OCI-LY7 (cell line): Measurements from ENCODE around the gene SPRYD3. TPM values are rescaled to one million over a fixed set of nuclear protein-coding genes. Genes with fewer than 3 reads are reported as not detected.

Source experiments
- BruUV-seq: library from RNA; stranded (reverse); fragments of 400-500 nt; replicated peaks from 2 replicates; lab custom pipeline; 2021; lab: Mats Ljungman, UMichigan
- CTCF ChIA-PET: fragments of 300-600 bp; sonication (Branson Sonifier 250); formaldehyde crosslinking; loops from one replicate; lab custom pipeline; 2022; ENCODE audit warnings: antibody characterized with exemption; ENCODE audit not compliant: unreplicated experiment; lab: Charles Lee
- POLR2A ChIA-PET: fragments of 300-600 bp; sonication (Branson Sonifier 250); formaldehyde crosslinking; loops from one replicate; lab custom pipeline; 2022; ENCODE audit warnings: antibody characterized with exemption; lab: Charles Lee
- DNase-seq: peaks from one replicate; pipeline ENCODE4 v3.0.0-alpha.2; 2015; ENCODE audit warnings: low spot score
- H2AFZ ChIP-seq: fragments of 200-600 bp; sonication (generic), shearing (Covaris generic); 2 replicates; pipeline ENCODE4 v1.6.1; 2014; ENCODE audit warnings: mild to moderate bottlenecking, antibody characterized with exemption, low read length, moderate library complexity
- H3K27ac ChIP-seq: fragments of 200-600 bp; sonication (generic); 2 replicates; pipeline ENCODE4 v1.5.1; 2014; ENCODE audit warnings: mixed run types, low read depth, mild to moderate bottlenecking, moderate library complexity, low read length, inconsistent platforms; ENCODE audit not compliant: poor library complexity, severe bottlenecking
- H3K36me3 ChIP-seq: fragments of 200-600 bp; sonication (generic); 2 replicates; pipeline ENCODE4 v1.6.1; 2014; ENCODE audit warnings: mild to moderate bottlenecking, antibody characterized with exemption, low read length, moderate library complexity, mixed read lengths; ENCODE audit not compliant: insufficient read depth
- H3K4me1 ChIP-seq: fragments of 200-600 bp; sonication (generic); 2 replicates; pipeline ENCODE4 v1.5.1; 2014; ENCODE audit warnings: mild to moderate bottlenecking, low read length; ENCODE audit not compliant: insufficient read depth, poor library complexity, severe bottlenecking
- H3K4me2 ChIP-seq: fragments of 200-600 bp; sonication (generic); 2 replicates; pipeline ENCODE4 v1.6.1; 2014; ENCODE audit warnings: mild to moderate bottlenecking, low read length
- H3K4me3 ChIP-seq: fragments of 200-600 bp; sonication (generic); 2 replicates; pipeline ENCODE4 v1.5.1; 2014; ENCODE audit warnings: mild to moderate bottlenecking, low read depth, low read length; ENCODE audit not compliant: poor library complexity, severe bottlenecking
- H3K79me2 ChIP-seq: fragments of 200-600 bp; sonication (generic); 2 replicates; pipeline ENCODE4 v1.6.1; 2016; ENCODE audit warnings: low read depth, mild to moderate bottlenecking, low read length, moderate library complexity, mixed read lengths; ENCODE audit not compliant: insufficient read depth
- H3K9me2 ChIP-seq: fragments of 200-600 bp; sonication (generic); 2 replicates; pipeline ENCODE4 v1.6.1; 2016; ENCODE audit warnings: mild to moderate bottlenecking, low read length, mixed read lengths; ENCODE audit not compliant: insufficient read depth
- H3K9me3 ChIP-seq: fragments of 200-600 bp; sonication (generic); 2 replicates; pipeline ENCODE4 v1.6.1; 2014; ENCODE audit warnings: mild to moderate bottlenecking, mixed run types, low read length, mixed read lengths
- H4K20me1 ChIP-seq: fragments of 200-600 bp; sonication (generic); 2 replicates; pipeline ENCODE4 v1.6.1; 2014; ENCODE audit warnings: mild to moderate bottlenecking, antibody characterized with exemption, low read length, moderate library complexity, mixed read lengths; ENCODE audit not compliant: insufficient read depth
- EZH2phosphoT487 ChIP-seq: fragments of 200-600 bp; sonication (generic); IDR thresholded peaks from 2 replicates; pipeline ENCODE4 v1.6.1; 2018; ENCODE audit warnings: low read depth, borderline replicate concordance, mild to moderate bottlenecking, mixed run types, antibody characterized with exemption, low read length, moderate library complexity, mixed read lengths
- intact Hi-C: fragments of 100-400 bp; cut with micrococcal nuclease; formaldehyde crosslinking; loops from one replicate; pipeline ENCODE4 v1.10.0; 2022; ENCODE audit not compliant: unreplicated experiment
- total RNA-seq, 2 experiments: library from RNA; depleted of rRNA in 1 of 2; stranded (reverse); fragments of >200 nt in 1 of 2; shearing (Covaris generic) in 1 of 2; gene quantifications; 2 replicates each; pipeline ENCODE4 v1.2.3, GENCODE V29; 2014 to 2022
- TF ChIP-seq, protein P1 (sequence below): fragments of 200-600 bp; sonication (generic); conservative IDR thresholded peaks from 2 replicates; pipeline ENCODE4 v1.5.1; 2014; ENCODE audit warnings: mild to moderate bottlenecking, antibody characterized with exemption, low read length, moderate library complexity, mixed read lengths

The SPRYD3 gene
- total RNA-seq, 2 experiments from 2014 or later, result 7.3 to 20.5 TPM

DNA sequence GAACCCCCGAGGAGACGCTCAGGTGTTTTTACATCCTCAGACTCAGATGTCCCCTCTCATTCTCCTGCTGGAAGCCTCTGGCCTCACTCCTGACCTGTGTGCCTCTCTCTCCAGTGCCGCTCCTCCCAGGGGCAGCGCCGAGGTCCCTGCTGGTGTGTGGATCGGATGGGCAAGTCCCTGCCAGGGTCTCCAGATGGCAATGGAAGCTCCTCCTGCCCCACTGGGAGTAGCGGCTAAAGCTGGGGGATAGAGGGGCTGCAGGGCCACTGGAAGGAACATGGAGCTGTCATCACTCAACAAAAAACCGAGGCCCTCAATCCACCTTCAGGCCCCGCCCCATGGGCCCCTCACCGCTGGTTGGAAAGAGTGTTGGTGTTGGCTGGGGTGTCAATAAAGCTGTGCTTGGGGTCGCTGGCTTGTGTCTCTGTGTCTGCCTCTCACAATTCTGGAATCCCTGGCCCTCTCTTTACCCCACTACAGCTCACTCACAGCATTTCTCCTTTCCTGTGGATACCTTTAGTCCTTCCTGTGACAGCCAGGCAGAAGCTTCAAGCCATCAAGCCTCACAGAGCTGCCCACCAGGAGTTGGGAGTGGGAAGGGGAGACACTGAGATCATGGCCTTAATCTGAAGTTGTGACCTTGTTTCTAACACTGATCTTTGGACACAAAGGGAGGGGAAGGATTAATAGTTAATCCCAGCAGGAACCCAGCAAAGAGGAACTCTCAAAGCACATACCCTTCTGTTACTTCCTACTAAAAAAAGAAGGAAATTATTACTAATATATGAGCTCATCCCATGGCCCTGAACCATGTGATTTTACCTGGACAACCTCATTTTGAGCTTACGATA, 23.0 kb upstream of the SPRYD3 start:
- TF ChIP-seq EZH2phosphoT487, result no peak
- TF ChIP-seq, protein P1, sequence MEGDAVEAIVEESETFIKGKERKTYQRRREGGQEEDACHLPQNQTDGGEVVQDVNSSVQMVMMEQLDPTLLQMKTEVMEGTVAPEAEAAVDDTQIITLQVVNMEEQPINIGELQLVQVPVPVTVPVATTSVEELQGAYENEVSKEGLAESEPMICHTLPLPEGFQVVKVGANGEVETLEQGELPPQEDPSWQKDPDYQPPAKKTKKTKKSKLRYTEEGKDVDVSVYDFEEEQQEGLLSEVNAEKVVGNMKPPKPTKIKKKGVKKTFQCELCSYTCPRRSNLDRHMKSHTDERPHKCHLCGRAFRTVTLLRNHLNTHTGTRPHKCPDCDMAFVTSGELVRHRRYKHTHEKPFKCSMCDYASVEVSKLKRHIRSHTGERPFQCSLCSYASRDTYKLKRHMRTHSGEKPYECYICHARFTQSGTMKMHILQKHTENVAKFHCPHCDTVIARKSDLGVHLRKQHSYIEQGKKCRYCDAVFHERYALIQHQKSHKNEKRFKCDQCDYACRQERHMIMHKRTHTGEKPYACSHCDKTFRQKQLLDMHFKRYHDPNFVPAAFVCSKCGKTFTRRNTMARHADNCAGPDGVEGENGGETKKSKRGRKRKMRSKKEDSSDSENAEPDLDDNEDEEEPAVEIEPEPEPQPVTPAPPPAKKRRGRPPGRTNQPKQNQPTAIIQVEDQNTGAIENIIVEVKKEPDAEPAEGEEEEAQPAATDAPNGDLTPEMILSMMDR, result no peak
- intact Hi-C loops, result no loop called here
- Histone ChIP-seq H3K9me2 (no peaks in the 10 kb centered on the region), H3K4me2 (peak overlapping the region; percentile 67), H2AFZ (peak overlapping the region; percentile 74), H3K9me3 (no peaks in the 10 kb centered on the region), H3K36me3 (no peaks in the 10 kb centered on the region), H3K27ac (peak overlapping the region; percentile 60), H3K79me2 (no peaks in the 10 kb centered on the region), H3K4me1 (peaks cover 44% of the 10 kb centered on the region), H4K20me1 (no peaks in the 10 kb centered on the region), H3K4me3 (peak overlapping the region; percentile 29)
- no peak for DNase-seq
- ChIA-PET CTCF (interaction anchor here (1.0 to 2.2 kb wide), 4 partner anchors 15 to 41 kb away, joined by 4 to 13 read pairs (median 5); partner anchors contain the start of gene SPRYD3), POLR2A (interaction anchor here (0.7 to 3.2 kb wide), 11 partner anchors 9 to 399 kb away, joined by 3 to 29 read pairs (median 4); partner anchors contain the start of genes SPRYD3 and TARBP2)
- no TSS peak for BruUV-seq

DNA sequence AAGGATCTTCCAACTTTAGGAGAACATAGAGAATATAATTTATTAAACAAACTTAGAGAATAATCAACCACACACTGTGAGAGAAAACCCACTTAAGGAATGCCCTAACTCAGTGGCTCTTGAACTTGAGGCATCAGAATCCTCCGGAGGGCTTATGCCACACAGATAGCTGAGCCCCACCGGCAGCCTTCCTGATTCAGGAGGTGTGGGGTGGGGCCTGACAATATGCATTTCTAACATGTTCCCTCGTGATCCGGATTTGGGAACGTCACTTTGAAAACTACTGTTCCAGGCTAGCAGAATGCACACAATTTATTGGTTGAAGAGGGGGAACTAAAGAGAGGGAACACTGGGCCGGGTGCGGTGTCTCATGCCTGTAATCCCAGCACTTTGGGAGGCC, 22.1 kb upstream of the SPRYD3 start:
- no TSS peak for BruUV-seq
- intact Hi-C loops, result no loop called here

More for the DNA sequence above, 22.1 kb upstream of the SPRYD3 start:
- Histone ChIP-seq H2AFZ (no peak overlapping the region), H3K36me3 (no peaks in the 10 kb centered on the region), H3K4me1 (peaks cover 45% of the 10 kb centered on the region), H3K9me3 (no peaks in the 10 kb centered on the region), H3K79me2 (no peaks in the 10 kb centered on the region), H3K4me2 (no peak overlapping the region), H4K20me1 (no peaks in the 10 kb centered on the region), H3K9me2 (no peaks in the 10 kb centered on the region), H3K4me3 (no peak overlapping the region), H3K27ac (no peak overlapping the region)
- POLR2A ChIA-PET, result interaction anchor here (0.6 to 3.2 kb wide), 2 partner anchors 22 to 100 kb away, joined by 3 to 29 read pairs; partner anchors contain the start of gene SPRYD3
- no peak for DNase-seq
- CTCF ChIA-PET, result interaction anchor here (1.7 kb wide), 1 partner anchor 35 kb away, joined by 13 read pairs; no protein-coding TSS in a partner anchor
- TF ChIP-seq, protein P1, result no peak
- no peak for TF ChIP-seq EZH2phosphoT487
